NCI-H146 treated with DMSO at 0.1 percent for 48 hours (cell line): ENCODE measurements around the gene PCDHA6.
"Not testable (repeated sequence)": the region's sequence is repeated elsewhere in the genome, so short reads cannot be mapped to it uniquely, and the experiment has no call there.

Experiments used
- DNase-seq: peaks from one replicate; lab custom pipeline; 2025; ENCODE audit not compliant: unreplicated experiment; lab: John Stamatoyannopoulos, UW

Gene PCDHA6

GRCh38 chr5:140827704-140828361, at the start of gene PCDHA6:
Gene PCDHA6 (plus strand): TSS chr5:140827960. CDS start chr5:140828092, 132 bp downstream.
- no peak for DNase-seq

GRCh38 chr5:140780512-140780911, 47.2 kb upstream of the PCDHA6 start:
- no peak for DNase-seq

GRCh38 chr5:140785905-140786686, 41.7 kb upstream of the PCDHA6 start, which contains the start of gene PCDHA1:
Gene PCDHA1 (plus strand): TSS chr5:140786140.
- DNase-seq: peak; percentile 39

GRCh38 chr5:140787422-140787821, 40.3 kb upstream of the PCDHA6 start:
- not testable (repeated sequence) for DNase-seq

GRCh38 chr5:140787849-140788504, 39.8 kb upstream of the PCDHA6 start:
- not testable (repeated sequence) for DNase-seq

- DNase-seq: no peak
These were observed 36.7 kb upstream of the PCDHA6 start for GRCh38 chr5:140791089-140791488.

- no peak for DNase-seq
These were observed 33.0 kb upstream of the PCDHA6 start, which contains the start of gene PCDHA2 for GRCh38 chr5:140794595-140795258. Gene PCDHA2 (plus strand): TSS chr5:140794852.

GRCh38 chr5:140795259-140795641, 32.5 kb upstream of the PCDHA6 start:
- no peak for DNase-seq

- not testable (repeated sequence) for DNase-seq
These were observed 31.6 kb upstream of the PCDHA6 start for GRCh38 chr5:140796072-140796717.

- no peak for DNase-seq
These were observed 31.1 kb upstream of the PCDHA6 start for GRCh38 chr5:140796718-140797095.

GRCh38 chr5:140800816-140801493, 26.8 kb upstream of the PCDHA6 start, which contains the start of gene PCDHA3:
Gene PCDHA3 (plus strand): TSS chr5:140801057.
- DNase-seq: no peak

- no peak for DNase-seq
These were observed 26.3 kb upstream of the PCDHA6 start for GRCh38 chr5:140801494-140801841.

- DNase-seq: not testable (repeated sequence)
These were observed 25.4 kb upstream of the PCDHA6 start for GRCh38 chr5:140802381-140802780.

- no peak for DNase-seq
These were observed 24.9 kb upstream of the PCDHA6 start for GRCh38 chr5:140802781-140803271.

GRCh38 chr5:140806834-140807775, 20.7 kb upstream of the PCDHA6 start, which contains the start of gene PCDHA4:
Gene PCDHA4 (plus strand): TSS chr5:140807068.
- DNase-seq: peak; percentile 45

GRCh38 chr5:140808241-140808888, 19.4 kb upstream of the PCDHA6 start:
- not testable (repeated sequence) for DNase-seq

GRCh38 chr5:140808889-140809291, 18.9 kb upstream of the PCDHA6 start:
- DNase-seq: no peak
